Measurements from ENCODE around the gene BRICD5.
"Not testable (repeated sequence)": the region's sequence is repeated elsewhere in the genome, so short reads cannot be mapped to it uniquely, and the experiment has no call there.

Gene BRICD5

GRCh38 chr16:2210386-2211365, at the start of gene BRICD5:
TSS of gene BRICD5 (minus strand) at chr16:2210863. CDS start at chr16:2210833, 30 bp downstream.
- Histone ChIP-seq H3K9ac (ENCODE audit: low read depth, low read length) (peak within 1 kb of the TSS; percentile 47), H3K4me3 (ENCODE audit: low read depth, low read length) (no peak within 1 kb of the TSS), H3K36me3 (ENCODE audit: control insufficient read depth, insufficient read depth, low read length) (peaks cover 45% of the 10 kb centered on the region), H3K4me1 (ENCODE audit: control insufficient read depth, insufficient read depth, low read length) (no peaks in the 10 kb centered on the region), H3K27me3 (ENCODE audit: control insufficient read depth, insufficient read depth, low read length) (no peaks in the 10 kb centered on the region), H3K9me3 (ENCODE audit: control insufficient read depth, insufficient read depth, low read length) (no peaks in the 10 kb centered on the region)

- H3K4me1 ChIP-seq (ENCODE audit: control insufficient read depth, insufficient read depth, low read length): peaks cover 4% of the 10 kb centered on the region
- H3K4me3 ChIP-seq (ENCODE audit: low read depth, low read length): no peak overlapping the region
- no peaks in the 10 kb centered on the region for H3K27me3 ChIP-seq (ENCODE audit: control insufficient read depth, insufficient read depth, low read length)
- no peaks in the 10 kb centered on the region for H3K9me3 ChIP-seq (ENCODE audit: control insufficient read depth, insufficient read depth, low read length)
- H3K36me3 ChIP-seq (ENCODE audit: control insufficient read depth, insufficient read depth, low read length): peaks cover 82% of the 10 kb centered on the region
- no peak overlapping the region for H3K9ac ChIP-seq (ENCODE audit: low read depth, low read length)
Measured at GRCh38 chr16:2260250-2260649, 49.6 kb upstream of the BRICD5 start.

- H3K9me3 ChIP-seq (ENCODE audit: control insufficient read depth, insufficient read depth, low read length); H3K27me3 ChIP-seq (ENCODE audit: control insufficient read depth, insufficient read depth, low read length); H3K4me3 ChIP-seq (ENCODE audit: low read depth, low read length); H3K9ac ChIP-seq (ENCODE audit: low read depth, low read length); H3K4me1 ChIP-seq (ENCODE audit: control insufficient read depth, insufficient read depth, low read length): not testable (repeated sequence)
- peaks cover 84% of the 10 kb centered on the region for H3K36me3 ChIP-seq (ENCODE audit: control insufficient read depth, insufficient read depth, low read length)
Measured at GRCh38 chr16:2258530-2258929, 47.9 kb upstream of the BRICD5 start.

GRCh38 chr16:2257726-2258125, 47.1 kb upstream of the BRICD5 start:
- Histone ChIP-seq H3K36me3 (ENCODE audit: control insufficient read depth, insufficient read depth, low read length) (peaks cover 82% of the 10 kb centered on the region), H3K9me3 (ENCODE audit: control insufficient read depth, insufficient read depth, low read length) (no peaks in the 10 kb centered on the region), H3K4me1 (ENCODE audit: control insufficient read depth, insufficient read depth, low read length) (peaks cover 2% of the 10 kb centered on the region), H3K4me3 (ENCODE audit: low read depth, low read length) (no peak overlapping the region), H3K9ac (ENCODE audit: low read depth, low read length) (no peak overlapping the region), H3K27me3 (ENCODE audit: control insufficient read depth, insufficient read depth, low read length) (no peaks in the 10 kb centered on the region)

- Histone ChIP-seq H3K4me3 (ENCODE audit: low read depth, low read length) (no peak overlapping the region), H3K9ac (ENCODE audit: low read depth, low read length) (no peak overlapping the region), H3K4me1 (ENCODE audit: control insufficient read depth, insufficient read depth, low read length) (peaks cover 8% of the 10 kb centered on the region), H3K27me3 (ENCODE audit: control insufficient read depth, insufficient read depth, low read length) (no peaks in the 10 kb centered on the region), H3K9me3 (ENCODE audit: control insufficient read depth, insufficient read depth, low read length) (no peaks in the 10 kb centered on the region), H3K36me3 (ENCODE audit: control insufficient read depth, insufficient read depth, low read length) (peaks cover 74% of the 10 kb centered on the region)
Measured at GRCh38 chr16:2256531-2257140, 46.0 kb upstream of the BRICD5 start.

- peaks cover 8% of the 10 kb centered on the region for H3K4me1 ChIP-seq (ENCODE audit: control insufficient read depth, insufficient read depth, low read length)
- H3K9me3 ChIP-seq (ENCODE audit: control insufficient read depth, insufficient read depth, low read length): no peaks in the 10 kb centered on the region
- no peaks in the 10 kb centered on the region for H3K27me3 ChIP-seq (ENCODE audit: control insufficient read depth, insufficient read depth, low read length)
- peaks cover 53% of the 10 kb centered on the region for H3K36me3 ChIP-seq (ENCODE audit: control insufficient read depth, insufficient read depth, low read length)
- no peak overlapping the region for H3K4me3 ChIP-seq (ENCODE audit: low read depth, low read length)
- no peak overlapping the region for H3K9ac ChIP-seq (ENCODE audit: low read depth, low read length)
Measured at GRCh38 chr16:2253293-2253692, 42.6 kb upstream of the BRICD5 start.

GRCh38 chr16:2252806-2253148, 42.1 kb upstream of the BRICD5 start:
- Histone ChIP-seq H3K4me1 (ENCODE audit: control insufficient read depth, insufficient read depth, low read length) (peaks cover 8% of the 10 kb centered on the region), H3K9ac (ENCODE audit: low read depth, low read length) (no peak overlapping the region), H3K4me3 (ENCODE audit: low read depth, low read length) (no peak overlapping the region), H3K36me3 (ENCODE audit: control insufficient read depth, insufficient read depth, low read length) (peaks cover 49% of the 10 kb centered on the region), H3K27me3 (ENCODE audit: control insufficient read depth, insufficient read depth, low read length) (no peaks in the 10 kb centered on the region), H3K9me3 (ENCODE audit: control insufficient read depth, insufficient read depth, low read length) (no peaks in the 10 kb centered on the region)

GRCh38 chr16:2251296-2252111, 40.8 kb upstream of the BRICD5 start, which contains the start of gene ECI1:
TSS of gene ECI1 (minus strand) at chr16:2251587. CDS start at chr16:2251566, 21 bp downstream.
- Histone ChIP-seq H3K4me3 (ENCODE audit: low read depth, low read length) (peak within 1 kb of the TSS; percentile 77), H3K9me3 (ENCODE audit: control insufficient read depth, insufficient read depth, low read length) (no peaks in the 10 kb centered on the region), H3K36me3 (ENCODE audit: control insufficient read depth, insufficient read depth, low read length) (peaks cover 40% of the 10 kb centered on the region), H3K9ac (ENCODE audit: low read depth, low read length) (peak within 1 kb of the TSS; percentile 83), H3K27me3 (ENCODE audit: control insufficient read depth, insufficient read depth, low read length) (no peaks in the 10 kb centered on the region), H3K4me1 (ENCODE audit: control insufficient read depth, insufficient read depth, low read length) (peaks cover 8% of the 10 kb centered on the region)

- Histone ChIP-seq H3K4me3 (ENCODE audit: low read depth, low read length) (peak overlapping the region; percentile 77), H3K9me3 (ENCODE audit: control insufficient read depth, insufficient read depth, low read length) (no peaks in the 10 kb centered on the region), H3K36me3 (ENCODE audit: control insufficient read depth, insufficient read depth, low read length) (peaks cover 40% of the 10 kb centered on the region), H3K4me1 (ENCODE audit: control insufficient read depth, insufficient read depth, low read length) (peaks cover 8% of the 10 kb centered on the region), H3K27me3 (ENCODE audit: control insufficient read depth, insufficient read depth, low read length) (no peaks in the 10 kb centered on the region), H3K9ac (ENCODE audit: low read depth, low read length) (peak overlapping the region; percentile 83)
Measured at GRCh38 chr16:2250652-2251295, 40.1 kb upstream of the BRICD5 start.

GRCh38 chr16:2246301-2246885, 35.7 kb upstream of the BRICD5 start:
- Histone ChIP-seq H3K27me3 (ENCODE audit: control insufficient read depth, insufficient read depth, low read length) (no peaks in the 10 kb centered on the region), H3K4me1 (ENCODE audit: control insufficient read depth, insufficient read depth, low read length) (no peaks in the 10 kb centered on the region), H3K9ac (ENCODE audit: low read depth, low read length) (no peak overlapping the region), H3K9me3 (ENCODE audit: control insufficient read depth, insufficient read depth, low read length) (no peaks in the 10 kb centered on the region), H3K36me3 (ENCODE audit: control insufficient read depth, insufficient read depth, low read length) (peaks cover 41% of the 10 kb centered on the region), H3K4me3 (ENCODE audit: low read depth, low read length) (no peak overlapping the region)
